GM21423 (cell line): Measurements from ENCODE around the gene NCOR2.

ENCODE experiments used
- ATAC-seq: cut with Tn5 transposase; IDR thresholded peaks from one replicate; pipeline ENCODE4 v1.9.1; 2021; ENCODE audit warnings: mild to moderate bottlenecking, moderate library complexity; ENCODE audit not compliant: unreplicated experiment

NCOR2 gene

GRCh38 chr12:124529565-124530276 lies 37.7 kb downstream of the NCOR2 start:
- ATAC-seq = no peak

GRCh38 chr12:124527861-124528561 lies 39.4 kb downstream of the NCOR2 start:
- ATAC-seq = no peak

GRCh38 chr12:124525927-124526692 lies 41.3 kb downstream of the NCOR2 start:
- ATAC-seq = no peak

- no peak for ATAC-seq
Observed at GRCh38 chr12:124525455-124525854, 42.0 kb downstream of the NCOR2 start.

GRCh38 chr12:124524231-124524925 lies 43.0 kb downstream of the NCOR2 start:
- no peak for ATAC-seq

GRCh38 chr12:124523071-124523470 lies 44.3 kb downstream of the NCOR2 start:
- ATAC-seq = no peak

GRCh38 chr12:124520907-124521306 lies 46.5 kb downstream of the NCOR2 start:
- no peak for ATAC-seq

GRCh38 chr12:124520265-124520701 lies 47.1 kb downstream of the NCOR2 start:
- no peak for ATAC-seq

- ATAC-seq = no peak
Observed at GRCh38 chr12:124519746-124520145, 47.7 kb downstream of the NCOR2 start.

GRCh38 chr12:124518051-124518932 lies 49.1 kb downstream of the NCOR2 start:
- no peak for ATAC-seq
